NCI-H1694 (cell line): Measurements from ENCODE around the gene TBC1D5.
"Not testable (repeated sequence)": the region's sequence is repeated elsewhere in the genome, so short reads cannot be mapped to it uniquely, and the experiment has no call there.

Source experiments
- DNase-seq: peaks from one replicate; lab custom pipeline; 2025; lab: John Stamatoyannopoulos, UW

TBC1D5 gene, protein sequence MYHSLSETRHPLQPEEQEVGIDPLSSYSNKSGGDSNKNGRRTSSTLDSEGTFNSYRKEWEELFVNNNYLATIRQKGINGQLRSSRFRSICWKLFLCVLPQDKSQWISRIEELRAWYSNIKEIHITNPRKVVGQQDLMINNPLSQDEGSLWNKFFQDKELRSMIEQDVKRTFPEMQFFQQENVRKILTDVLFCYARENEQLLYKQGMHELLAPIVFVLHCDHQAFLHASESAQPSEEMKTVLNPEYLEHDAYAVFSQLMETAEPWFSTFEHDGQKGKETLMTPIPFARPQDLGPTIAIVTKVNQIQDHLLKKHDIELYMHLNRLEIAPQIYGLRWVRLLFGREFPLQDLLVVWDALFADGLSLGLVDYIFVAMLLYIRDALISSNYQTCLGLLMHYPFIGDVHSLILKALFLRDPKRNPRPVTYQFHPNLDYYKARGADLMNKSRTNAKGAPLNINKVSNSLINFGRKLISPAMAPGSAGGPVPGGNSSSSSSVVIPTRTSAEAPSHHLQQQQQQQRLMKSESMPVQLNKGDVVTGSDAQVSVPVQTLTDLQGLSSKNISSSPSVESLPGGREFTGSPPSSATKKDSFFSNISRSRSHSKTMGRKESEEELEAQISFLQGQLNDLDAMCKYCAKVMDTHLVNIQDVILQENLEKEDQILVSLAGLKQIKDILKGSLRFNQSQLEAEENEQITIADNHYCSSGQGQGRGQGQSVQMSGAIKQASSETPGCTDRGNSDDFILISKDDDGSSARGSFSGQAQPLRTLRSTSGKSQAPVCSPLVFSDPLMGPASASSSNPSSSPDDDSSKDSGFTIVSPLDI

DNA sequence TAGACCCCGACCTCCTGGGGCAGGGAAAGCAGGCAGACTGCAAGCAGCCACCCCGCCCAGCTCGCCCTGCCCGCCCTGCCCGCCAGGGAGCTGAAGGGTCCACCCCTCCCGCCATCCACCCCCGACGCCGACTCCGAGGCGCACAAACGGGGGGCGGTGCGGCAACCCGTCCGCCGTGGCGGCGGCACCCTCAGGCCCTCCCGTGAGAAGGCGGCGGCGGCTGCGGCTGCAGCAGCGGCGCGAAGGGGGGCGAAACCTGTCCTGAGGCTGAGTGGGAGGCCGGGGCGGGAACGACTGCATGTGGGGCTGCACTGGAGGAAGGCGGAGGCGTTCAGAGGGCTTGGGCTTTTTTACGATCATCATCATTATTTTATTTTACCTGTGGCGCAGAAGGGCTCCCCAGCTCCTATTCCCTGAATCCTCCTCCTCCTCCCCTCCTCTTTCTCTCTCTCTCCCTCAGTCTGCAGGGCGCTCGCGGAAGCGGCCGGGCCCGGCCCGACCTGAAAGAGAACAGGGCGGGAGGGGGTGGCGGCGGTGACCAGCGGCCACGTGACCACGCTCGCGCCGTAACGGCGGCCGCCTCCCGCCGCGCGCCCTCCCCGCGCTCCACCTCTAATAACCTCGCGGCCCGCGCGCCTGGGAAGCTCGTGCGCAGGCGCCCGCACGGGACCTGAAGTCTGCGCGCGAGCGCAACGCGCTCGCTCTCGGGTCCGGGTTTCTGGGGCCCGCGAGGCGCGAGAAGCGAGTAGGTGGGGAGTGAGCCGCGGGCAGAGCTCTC, at the start of gene TBC1D5:
Gene TBC1D5, minus strand, starts transcription at position 530 of the 778 bp plus-strand sequence. CDS start 234,061 bp downstream, outside the sequence.
- peak; percentile 56 for DNase-seq

DNA sequence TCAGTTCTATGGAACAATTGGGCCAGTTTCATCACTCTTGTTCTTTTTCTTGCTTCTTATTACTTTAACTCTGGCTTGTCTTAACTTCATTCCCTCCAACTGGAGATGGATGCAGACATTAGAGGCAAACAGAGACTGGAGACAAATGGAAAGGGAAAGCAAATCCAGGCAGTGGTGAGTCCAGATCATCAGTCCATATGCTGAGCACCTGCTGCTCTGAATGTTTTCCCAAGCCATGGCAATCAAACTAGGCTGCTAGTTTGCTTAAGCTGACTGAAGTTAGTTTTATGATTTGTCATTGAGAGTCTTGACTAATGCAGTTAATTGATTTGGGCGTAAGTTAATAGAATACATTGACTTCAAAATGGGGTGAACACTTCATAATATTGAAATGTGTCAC, 41.0 kb upstream of the TBC1D5 start:
- DNase-seq: no peak

DNA sequence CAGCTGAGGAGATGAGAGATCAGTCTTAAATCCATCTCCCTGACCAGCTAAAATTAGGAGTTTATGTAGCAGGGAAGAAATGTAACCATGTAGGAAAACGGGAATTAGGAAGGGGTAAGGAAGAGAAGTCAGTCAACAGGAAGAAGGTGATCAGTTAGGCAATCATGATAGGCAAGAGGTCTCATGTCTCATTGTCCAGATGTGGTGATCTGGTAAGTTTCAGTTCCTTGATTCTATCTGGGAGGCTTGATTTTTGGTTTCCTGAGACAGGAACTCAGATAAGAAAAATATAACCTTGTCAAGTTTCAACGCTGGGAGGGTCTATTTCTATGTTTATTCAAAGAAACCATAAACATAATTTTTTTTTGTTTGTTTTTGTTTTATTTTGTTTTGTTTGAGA, 40.3 kb upstream of the TBC1D5 start:
- DNase-seq: no peak

DNA sequence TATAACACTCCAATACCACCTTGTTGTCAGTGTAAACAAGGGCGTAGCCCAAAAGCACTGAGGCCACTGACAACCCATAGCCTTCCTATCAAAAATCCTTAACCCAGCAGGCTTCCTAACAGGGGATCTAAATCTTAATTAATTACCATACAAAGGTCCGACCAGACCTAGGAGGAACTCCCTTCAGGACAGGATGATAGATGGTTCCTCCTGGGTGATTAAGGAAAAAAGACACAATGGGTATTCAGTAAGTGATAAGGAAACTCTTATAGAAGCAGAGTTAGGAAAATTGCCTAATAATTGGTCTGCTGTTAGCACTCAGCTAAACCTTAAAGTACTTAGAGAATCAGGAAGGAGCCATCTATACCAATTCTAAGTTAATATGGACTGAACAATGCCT, 37.9 kb upstream of the TBC1D5 start:
- not testable (repeated sequence) for DNase-seq

DNA sequence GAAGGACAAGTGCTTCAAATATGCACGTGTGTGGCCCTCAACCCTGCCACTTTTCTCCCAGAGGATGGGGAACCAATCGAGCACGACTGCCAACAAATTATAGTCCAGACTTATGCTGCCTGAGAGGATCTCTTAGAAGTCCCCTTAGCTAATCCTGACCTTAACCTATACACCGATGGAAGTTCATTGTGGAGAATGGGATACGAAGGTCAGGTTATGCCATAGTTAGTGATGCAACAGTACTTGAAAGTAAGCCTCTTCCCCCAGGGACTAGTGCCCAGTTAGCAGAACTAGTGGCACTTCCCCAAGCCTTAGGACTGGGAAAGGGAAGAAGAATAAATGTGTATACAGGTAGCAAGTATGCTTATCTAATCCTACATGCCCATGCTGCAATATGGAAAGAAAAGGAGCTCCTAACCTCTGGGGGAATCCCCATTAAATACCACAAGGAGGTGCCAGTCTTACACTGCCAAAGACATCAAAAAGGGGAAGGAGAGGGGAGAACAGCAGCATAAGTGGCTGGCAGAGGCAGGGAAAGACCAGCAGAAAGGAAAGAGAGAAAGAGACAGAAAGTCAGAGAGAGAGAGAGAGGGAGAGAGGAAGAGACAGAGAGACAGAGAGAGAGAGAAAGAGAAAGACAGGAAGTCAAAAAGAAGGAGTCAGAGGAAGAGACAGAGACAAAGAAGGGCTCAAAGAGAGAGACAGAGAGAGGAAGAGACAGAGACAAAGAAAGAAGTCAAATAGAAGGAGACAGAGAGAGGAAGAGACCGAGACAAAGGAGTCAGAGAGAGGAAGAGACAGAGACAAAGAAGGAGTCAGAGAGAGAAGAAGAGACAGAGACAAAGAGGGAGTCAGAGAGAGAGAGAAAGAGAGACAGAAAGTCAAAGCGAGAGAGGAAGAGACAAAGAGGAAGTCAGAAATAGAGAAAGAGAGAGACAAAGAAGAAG, 37.1 kb upstream of the TBC1D5 start:
- DNase-seq: not testable (repeated sequence)

DNA sequence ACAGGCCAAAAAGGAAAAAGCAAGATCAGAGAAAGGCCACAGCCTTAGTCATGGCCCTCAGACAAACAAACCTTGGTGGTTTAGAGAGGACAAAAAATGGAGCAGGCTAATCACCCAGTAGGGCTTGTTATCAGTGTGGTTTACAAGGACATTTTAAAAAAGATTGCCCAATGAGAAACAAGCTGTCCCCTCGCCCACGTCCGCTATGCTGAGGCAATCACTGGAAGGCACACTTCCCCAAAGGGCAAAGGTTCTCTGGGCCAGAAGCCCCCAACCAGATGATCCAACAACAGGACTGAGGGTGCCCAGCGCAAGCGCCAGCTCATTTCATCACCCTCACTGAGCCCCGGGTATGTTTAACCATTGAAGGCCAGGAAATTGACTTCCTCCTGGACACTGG, 34.9 kb upstream of the TBC1D5 start:
- not testable (repeated sequence) for DNase-seq

DNA sequence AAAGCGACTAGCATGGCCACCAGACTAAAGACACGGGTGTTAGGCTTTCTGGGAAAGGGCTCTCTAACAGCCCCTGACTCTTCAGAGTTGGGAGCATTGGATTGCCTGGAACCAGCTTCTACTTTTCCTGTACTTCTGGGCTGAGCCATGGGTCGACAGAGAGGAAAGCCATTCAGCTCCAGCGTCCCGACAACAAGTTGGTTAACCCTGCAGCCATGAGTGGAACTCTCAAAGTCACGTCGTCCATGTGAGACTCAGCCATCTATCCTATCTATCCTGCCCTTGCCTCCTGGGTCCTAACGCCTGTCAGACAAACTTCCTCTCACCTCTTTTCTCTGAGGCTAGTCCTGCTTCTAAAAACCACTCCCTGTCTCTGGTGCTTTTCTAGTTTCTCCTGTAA, 32.6 kb upstream of the TBC1D5 start:
- DNase-seq: no peak

DNA sequence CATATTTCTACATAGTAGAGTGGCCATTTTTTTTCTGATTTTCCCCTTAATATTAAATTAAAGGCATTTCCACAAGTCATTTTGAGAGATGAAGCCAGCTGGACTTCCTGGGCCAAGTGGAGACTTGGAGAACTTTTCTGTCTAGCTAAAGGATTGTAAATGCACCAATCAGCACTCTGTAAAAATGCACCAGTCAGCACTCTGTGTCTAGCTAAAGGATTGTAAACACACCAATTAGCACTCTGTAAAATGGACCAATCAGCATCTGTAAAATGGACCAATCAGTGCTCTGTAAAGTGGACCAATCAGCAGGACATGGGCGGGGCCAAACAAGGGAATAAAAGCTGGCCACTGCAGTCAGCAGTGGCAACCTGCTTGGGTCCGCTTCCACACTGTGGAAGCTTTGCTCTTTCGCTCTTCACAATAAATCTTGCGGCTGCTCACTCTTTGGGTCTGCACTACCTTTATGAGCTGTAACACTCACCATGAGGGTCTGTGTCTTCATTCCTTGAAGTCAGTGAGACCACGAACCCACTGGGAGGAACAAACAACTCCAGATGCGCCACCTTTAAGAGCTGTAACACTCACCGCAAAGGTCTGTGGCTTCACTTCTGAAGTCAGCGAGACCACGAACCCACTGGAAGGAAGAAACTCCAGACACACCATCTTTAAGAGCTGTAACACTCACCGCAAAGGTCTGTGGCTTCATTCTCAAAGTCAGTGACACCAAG, 31.9 kb upstream of the TBC1D5 start:
- not testable (repeated sequence) for DNase-seq

DNA sequence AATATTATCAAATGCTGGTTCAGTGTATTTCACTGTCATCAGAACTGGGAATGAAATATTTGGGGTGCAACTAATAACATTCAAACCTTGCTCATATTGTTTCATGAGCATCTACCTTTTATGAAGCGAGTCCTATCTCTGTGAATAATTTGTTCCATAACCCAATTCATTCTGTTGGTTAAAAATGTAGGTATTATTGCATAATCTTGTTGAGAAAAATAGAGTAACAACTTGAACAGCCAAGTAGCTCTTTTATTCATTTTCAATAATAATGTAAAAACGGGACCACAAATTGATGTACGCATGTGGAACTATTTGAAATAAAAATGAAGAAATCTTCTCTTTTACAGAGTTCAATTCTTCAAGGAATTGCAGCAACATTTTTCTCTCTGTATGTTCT, 30.1 kb upstream of the TBC1D5 start:
- no peak for DNase-seq

DNA sequence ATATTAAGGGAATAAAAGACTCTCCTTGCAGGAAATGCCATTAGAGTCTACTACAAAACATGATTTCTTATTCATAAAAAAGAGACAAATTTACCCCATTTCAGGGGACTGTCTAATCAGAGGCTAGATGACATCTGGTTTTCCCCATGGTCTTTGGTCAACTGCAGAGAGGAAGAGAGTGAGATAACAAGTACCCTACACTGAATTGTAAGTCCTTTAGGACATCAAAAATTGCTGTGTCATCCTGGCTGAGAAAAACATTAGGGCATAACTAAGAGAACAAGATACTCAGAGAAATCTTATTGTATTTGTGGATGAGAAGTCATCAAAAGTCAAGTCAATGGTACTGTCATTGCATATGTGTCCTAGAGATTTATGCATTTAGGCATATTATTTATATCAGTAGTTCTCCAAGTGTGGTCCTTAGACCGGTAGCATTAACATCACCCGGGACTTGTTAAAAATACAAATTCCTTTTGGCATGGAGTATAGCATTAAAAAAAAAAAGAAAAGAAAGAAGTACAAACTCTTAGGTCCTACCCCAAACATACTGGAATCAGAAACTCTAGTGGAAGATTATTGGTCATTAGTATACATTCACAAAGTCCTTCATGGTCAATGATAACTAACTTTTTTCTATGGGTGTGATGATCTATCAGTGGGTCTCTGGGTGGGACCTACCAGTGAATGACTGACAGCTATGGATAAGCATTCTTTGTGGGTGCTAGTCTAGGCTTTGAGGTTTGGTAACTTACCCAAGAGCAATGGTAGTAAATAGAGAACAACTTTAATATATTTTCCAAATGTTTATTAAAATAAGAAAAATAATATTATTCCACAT, 29.0 kb upstream of the TBC1D5 start:
- DNase-seq: no peak

DNA sequence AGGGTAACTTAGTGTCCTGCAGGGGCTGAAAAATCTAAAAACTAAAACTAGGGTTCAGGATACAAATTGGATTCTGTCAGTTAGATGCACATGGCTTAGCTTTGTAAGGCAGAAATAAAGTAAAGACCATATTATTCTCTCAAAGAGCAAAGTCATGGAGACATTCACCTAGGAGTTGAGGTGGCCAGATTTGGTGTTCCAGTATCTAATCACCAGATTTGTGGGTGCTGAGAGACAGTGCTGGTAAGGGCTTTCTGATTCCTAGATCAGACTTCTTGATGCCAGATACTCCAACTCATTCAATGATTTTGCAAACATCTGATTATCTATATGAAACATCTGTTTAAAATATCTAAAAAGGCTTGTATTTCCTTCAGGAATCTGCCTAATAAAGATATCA, 28.3 kb upstream of the TBC1D5 start:
- DNase-seq: no peak

DNA sequence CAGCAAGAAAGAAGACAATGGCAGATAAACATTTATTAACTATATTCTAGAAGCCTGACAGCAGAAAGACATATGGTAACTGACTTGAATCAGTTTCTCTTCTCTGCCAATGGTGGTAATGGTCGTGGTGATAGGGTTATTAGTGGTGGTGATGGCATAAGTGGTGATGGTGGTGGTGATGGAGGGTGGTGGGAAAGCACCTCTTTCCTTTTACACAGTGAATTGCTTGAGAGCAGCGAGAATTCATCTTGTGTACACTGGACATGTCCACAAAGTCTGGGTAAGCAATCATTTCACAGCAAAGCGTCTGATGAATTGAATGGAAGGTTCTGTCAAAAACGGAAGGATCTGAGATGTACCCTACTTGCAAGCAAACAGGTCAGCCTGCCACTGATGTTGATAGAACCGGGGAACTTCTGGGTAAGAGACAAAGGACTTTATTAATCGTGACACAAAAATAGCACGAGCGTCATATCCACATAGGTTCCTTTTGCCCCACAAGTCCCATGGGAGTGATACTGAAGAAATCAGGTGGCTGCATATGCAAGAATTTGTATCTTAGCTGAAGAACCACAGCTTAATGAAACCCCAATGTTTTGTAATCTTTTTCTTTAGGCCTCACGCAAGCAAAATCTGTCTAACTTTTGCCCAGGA, 23.5 kb upstream of the TBC1D5 start:
- no peak for DNase-seq

DNA sequence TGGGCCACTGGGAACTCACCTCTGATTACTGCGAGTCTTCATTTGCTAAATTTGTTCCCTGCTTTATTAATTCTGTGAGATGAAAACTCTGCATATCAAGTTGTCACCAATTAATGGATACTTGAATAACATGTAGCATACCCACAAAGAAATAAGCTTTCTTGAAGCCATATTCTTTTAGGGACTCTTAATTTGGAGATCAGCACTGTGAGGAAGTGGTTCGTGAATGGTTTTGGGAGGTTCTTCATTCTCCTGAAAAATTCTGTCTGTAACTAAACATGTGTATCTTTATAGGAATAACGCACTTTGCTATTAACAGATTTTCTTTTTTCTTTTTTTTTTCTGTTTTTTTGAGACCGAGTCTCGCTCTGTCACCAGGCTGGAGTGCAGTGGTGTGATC, 19.1 kb upstream of the TBC1D5 start:
- no peak for DNase-seq

DNA sequence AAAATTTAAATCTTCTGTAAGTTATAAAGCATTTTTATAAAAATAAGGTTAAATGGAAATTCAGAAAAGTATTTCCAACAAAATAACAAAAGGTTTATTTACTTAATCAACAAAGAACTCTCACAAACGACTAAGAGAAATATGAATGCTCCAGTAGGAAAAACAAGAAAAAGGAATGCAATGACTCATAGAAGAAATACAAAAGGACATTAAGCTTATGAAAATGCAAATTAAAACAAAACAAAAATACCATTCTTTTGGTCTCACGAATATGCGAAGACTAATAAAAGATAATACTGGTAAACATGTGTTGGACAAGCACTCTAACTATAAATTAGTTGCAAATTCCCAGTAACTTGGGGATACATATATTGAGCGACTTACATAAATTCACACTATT, 17.5 kb upstream of the TBC1D5 start:
- no peak for DNase-seq

DNA sequence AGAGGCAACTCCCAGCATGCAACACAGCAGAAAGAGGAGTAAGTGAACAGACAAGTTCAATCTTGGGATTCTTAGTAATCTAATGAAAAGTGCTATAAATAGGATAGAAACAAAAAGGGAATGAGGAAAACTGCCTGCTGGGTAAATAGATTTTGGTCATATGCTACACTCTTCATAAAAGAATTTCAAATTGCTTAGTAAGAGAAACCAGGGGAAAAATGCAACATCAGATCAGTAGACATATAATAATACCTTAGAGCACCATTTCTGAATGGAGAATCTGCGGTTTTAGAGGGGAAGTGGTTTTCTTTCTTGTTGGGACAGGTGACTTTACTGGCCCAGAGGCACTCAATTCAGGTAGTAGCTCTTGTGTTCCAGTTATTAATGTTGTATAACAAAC, 13.4 kb upstream of the TBC1D5 start:
- DNase-seq: no peak

DNA sequence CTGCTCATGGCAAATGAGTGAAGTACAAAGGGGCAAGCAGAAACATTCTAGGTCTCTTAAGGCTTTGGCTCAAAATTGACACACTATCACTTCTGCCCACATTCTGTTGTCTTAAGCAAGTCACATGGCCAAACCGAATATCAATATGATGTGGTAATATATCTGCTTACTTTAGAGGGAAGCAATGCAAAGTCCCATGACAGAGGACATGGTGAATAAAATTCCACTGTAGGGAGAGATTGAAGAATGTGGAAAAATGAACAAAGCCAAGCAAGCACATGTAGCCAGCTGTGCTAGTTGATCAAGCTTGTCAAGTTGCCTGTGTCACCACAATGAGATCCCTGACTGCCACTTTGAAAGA, 11.2 kb upstream of the TBC1D5 start:
- DNase-seq: no peak

DNA sequence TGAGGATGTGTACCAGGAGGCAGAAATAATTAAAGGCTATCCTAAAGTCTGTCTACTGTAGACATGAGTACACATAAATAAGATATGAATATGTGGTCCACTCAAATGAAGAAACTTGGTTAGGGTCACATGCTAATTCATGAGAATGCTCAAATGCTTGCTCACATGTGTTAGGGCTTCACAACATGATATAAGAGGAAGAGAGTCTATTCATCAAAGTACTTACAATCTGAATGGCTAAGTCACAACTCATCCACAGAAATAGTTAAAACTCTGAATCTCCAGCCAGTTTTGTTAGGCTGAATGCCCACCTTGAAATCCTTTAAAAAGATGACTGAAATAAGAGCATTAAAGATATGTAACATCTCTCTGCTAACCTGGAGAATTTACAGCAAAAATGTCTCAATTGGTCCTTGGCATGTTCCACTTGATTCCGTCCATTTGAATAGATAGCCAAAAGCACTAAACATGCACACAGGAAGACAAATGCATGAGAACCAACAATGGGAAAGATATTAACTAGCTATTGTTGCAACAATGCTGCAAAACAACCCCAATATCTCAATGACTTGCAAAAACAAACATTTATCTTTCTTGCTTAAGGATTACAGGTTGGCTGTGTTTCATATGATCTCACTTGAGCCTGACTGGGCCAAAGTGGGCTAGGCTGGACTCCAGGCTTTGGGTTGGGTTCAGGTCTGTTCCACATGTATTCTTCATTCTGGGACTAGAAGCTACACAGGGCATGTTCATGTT, 10.6 kb upstream of the TBC1D5 start:
- no peak for DNase-seq

DNA sequence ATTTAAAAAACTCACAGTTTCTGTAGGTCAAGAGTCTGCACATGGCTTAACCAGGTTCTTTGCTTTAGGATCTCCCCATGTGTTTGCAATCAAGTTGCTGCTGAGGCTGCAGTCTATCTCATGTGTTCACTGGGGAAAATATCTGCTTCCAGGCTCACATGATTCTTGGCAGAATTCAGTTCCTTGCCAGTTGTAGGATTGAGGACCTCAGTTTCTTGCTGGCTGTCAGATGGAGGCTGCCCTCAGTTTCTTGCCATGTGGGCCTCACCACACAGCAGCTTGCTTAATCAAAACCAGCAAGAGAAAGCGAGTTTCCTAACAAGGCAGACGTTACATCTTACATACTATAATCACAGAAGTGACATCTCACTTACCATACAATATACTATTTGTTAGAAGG, 10.0 kb upstream of the TBC1D5 start:
- DNase-seq: no peak
